GM21526 (cell line): ENCODE results near the gene HS3ST3B1.

Experiments used
- ATAC-seq: cut with Tn5 transposase; IDR thresholded peaks from one replicate; pipeline ENCODE4 v1.9.1; 2021; ENCODE audit warnings: moderate library complexity; ENCODE audit not compliant: unreplicated experiment, low FRiP score

Gene HS3ST3B1

GRCh38 chr17:14398766-14399165, 97.9 kb downstream of the HS3ST3B1 start:
- no peak for ATAC-seq
